A673 (cell line): ENCODE data around the gene MPC1L. TPM values are rescaled to one million over a fixed set of nuclear protein-coding genes. Genes with fewer than 3 reads are reported as not detected.
"Not testable (repeated sequence)": the region's sequence is repeated elsewhere in the genome, so short reads cannot be mapped to it uniquely, and the experiment has no call there.

ENCODE experiments used
- BruUV-seq: library from RNA; stranded (reverse); fragments of 400-500 nt; replicated peaks from 2 replicates; lab custom pipeline; 2021; lab: Mats Ljungman, UMichigan
- CTCF ChIA-PET: fragments of 300-600 bp; sonication (Branson Sonifier 250); formaldehyde crosslinking; loops from one replicate; lab custom pipeline; 2022; ENCODE audit warnings: antibody characterized with exemption; lab: Charles Lee
- POLR2A ChIA-PET: fragments of 300-600 bp; sonication (Branson Sonifier 250); formaldehyde crosslinking; loops from one replicate; lab custom pipeline; 2022; ENCODE audit warnings: antibody characterized with exemption; ENCODE audit not compliant: low non-redundant PET; lab: Charles Lee
- DNase-seq: peaks from one replicate; pipeline ENCODE4 v3.0.0-alpha.2; 2015; ENCODE audit warnings: low spot score
- H3K27ac ChIP-seq: fragments of 200-600 bp; sonication (generic); 2 replicates; pipeline ENCODE4 v1.5.1; 2016; ENCODE audit warnings: mixed run types, low read depth, mild to moderate bottlenecking, mixed read lengths, antibody characterized with exemption, low read length; ENCODE audit not compliant: poor library complexity, severe bottlenecking
- H3K27me3 ChIP-seq: fragments of 200-600 bp; sonication (generic); replicated peaks from 2 replicates; pipeline ENCODE4 v1.6.1; 2017; ENCODE audit warnings: mixed run types, low read depth, mild to moderate bottlenecking, mixed read lengths, antibody characterized with exemption, low read length; ENCODE audit not compliant: insufficient read depth, poor library complexity
- H3K36me3 ChIP-seq: fragments of 200-600 bp; sonication (generic); 2 replicates; pipeline ENCODE4 v1.6.1; 2016; ENCODE audit warnings: mixed run types, mild to moderate bottlenecking, mixed read lengths, antibody characterized with exemption, low read length; ENCODE audit not compliant: insufficient read depth, poor library complexity, severe bottlenecking
- H3K4me1 ChIP-seq: fragments of 200-600 bp; sonication (generic); 2 replicates; pipeline ENCODE4 v1.6.1; 2017; ENCODE audit warnings: mixed run types, mild to moderate bottlenecking, mixed read lengths, antibody characterized with exemption, low read length; ENCODE audit not compliant: insufficient read depth, poor library complexity, severe bottlenecking
- H3K4me3 ChIP-seq: fragments of 200-600 bp; sonication (generic); 2 replicates; pipeline ENCODE4 v1.5.1; 2016; ENCODE audit warnings: low read depth, mixed run types, mild to moderate bottlenecking, mixed read lengths, low read length; ENCODE audit not compliant: poor library complexity, severe bottlenecking
- H3K9me3 ChIP-seq: fragments of 200-600 bp; sonication (generic); 2 replicates; pipeline ENCODE4 v1.6.1; 2016; ENCODE audit warnings: mixed run types, low read depth, mild to moderate bottlenecking, mixed read lengths, antibody characterized with exemption, low read length; ENCODE audit not compliant: poor library complexity, severe bottlenecking
- EZH2 ChIP-seq: fragments of 200-600 bp; sonication (generic); IDR thresholded peaks from 2 replicates; pipeline ENCODE4 v1.6.1; 2017; ENCODE audit warnings: borderline replicate concordance, low read depth, mild to moderate bottlenecking, mixed read lengths, antibody characterized with exemption, low read length; ENCODE audit not compliant: poor library complexity, severe bottlenecking
- intact Hi-C: fragments of 100-400 bp; cut with micrococcal nuclease; formaldehyde crosslinking; loops from one replicate; pipeline ENCODE4 v1.10.0; 2022; ENCODE audit not compliant: unreplicated experiment
- total RNA-seq: library from RNA; stranded (reverse); gene quantifications from 2 replicates; pipeline ENCODE4 v1.2.3, GENCODE V29; 2021
- TF ChIP-seq, protein P1 (sequence below): fragments of 300-800, 200-600 bp; sonication (generic); conservative IDR thresholded peaks from 2 replicates; pipeline ENCODE4 v1.5.1; 2017; ENCODE audit warnings: low read depth, mild to moderate bottlenecking, antibody characterized with exemption, low read length, moderate library complexity, mixed read lengths

The MPC1L gene
- total RNA-seq, 1 experiment from 2014 or later = not detected

DNA sequence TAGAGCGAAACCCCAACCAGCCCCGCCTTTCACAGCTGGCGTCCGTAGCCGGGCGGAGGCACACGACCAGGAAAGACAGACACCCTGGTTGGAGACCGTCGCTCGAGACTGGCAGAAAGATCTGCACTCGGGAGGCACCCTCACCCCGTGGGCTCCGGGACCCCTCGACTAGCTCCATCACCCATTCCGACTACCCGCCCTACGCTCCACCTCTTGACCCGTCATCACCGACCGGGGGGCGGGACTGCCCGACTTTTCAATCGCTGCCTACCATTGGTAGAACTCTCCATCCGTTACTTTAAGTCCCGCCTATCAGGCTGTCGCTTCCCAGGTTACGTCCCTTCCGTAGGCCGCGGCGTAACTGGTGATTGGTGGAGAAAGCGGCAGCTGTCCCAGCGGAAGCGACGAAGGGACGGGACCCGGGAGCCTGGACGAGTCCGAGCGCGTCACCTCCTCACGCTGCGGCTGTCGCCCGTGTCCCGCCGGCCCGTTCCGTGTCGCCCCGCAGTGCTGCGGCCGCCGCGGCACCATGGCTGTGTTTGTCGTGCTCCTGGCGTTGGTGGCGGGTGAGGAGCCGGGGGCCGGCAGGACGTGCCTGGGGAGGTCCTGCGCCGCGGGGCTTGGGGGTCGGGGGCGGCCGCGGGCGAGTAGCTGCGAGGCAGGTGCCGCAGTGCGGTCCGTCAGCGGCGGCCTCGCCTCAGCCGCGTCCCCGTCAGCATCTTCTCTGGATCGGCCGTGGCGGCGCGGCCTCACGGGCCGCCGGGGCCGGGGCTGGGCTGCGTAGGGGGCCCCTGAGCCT lies 42.5 kb upstream of the MPC1L start, which contains the start of gene ATP6AP2:
Gene ATP6AP2, plus strand, starts transcription at position 434 of the 799 bp plus-strand sequence. Its CDS starts 96 bp downstream, at position 530.
- Histone ChIP-seq H3K36me3 (no peaks in the 10 kb centered on the region), H3K4me3 (peak within 1 kb of the TSS; percentile 74), H3K27ac (peak within 1 kb of the TSS; percentile 75), H3K9me3 (no peaks in the 10 kb centered on the region), H3K4me1 (no peaks in the 10 kb centered on the region), H3K27me3 (no peaks in the 10 kb centered on the region)
- peak; percentile 95 for DNase-seq
- ChIA-PET CTCF (no interaction called here), POLR2A (no interaction called here)
- BruUV-seq = no TSS peak
- intact Hi-C loops = no loop called here
- TF ChIP-seq EZH2 = no peak
- TF ChIP-seq, protein P1, sequence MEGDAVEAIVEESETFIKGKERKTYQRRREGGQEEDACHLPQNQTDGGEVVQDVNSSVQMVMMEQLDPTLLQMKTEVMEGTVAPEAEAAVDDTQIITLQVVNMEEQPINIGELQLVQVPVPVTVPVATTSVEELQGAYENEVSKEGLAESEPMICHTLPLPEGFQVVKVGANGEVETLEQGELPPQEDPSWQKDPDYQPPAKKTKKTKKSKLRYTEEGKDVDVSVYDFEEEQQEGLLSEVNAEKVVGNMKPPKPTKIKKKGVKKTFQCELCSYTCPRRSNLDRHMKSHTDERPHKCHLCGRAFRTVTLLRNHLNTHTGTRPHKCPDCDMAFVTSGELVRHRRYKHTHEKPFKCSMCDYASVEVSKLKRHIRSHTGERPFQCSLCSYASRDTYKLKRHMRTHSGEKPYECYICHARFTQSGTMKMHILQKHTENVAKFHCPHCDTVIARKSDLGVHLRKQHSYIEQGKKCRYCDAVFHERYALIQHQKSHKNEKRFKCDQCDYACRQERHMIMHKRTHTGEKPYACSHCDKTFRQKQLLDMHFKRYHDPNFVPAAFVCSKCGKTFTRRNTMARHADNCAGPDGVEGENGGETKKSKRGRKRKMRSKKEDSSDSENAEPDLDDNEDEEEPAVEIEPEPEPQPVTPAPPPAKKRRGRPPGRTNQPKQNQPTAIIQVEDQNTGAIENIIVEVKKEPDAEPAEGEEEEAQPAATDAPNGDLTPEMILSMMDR = no peak

DNA sequence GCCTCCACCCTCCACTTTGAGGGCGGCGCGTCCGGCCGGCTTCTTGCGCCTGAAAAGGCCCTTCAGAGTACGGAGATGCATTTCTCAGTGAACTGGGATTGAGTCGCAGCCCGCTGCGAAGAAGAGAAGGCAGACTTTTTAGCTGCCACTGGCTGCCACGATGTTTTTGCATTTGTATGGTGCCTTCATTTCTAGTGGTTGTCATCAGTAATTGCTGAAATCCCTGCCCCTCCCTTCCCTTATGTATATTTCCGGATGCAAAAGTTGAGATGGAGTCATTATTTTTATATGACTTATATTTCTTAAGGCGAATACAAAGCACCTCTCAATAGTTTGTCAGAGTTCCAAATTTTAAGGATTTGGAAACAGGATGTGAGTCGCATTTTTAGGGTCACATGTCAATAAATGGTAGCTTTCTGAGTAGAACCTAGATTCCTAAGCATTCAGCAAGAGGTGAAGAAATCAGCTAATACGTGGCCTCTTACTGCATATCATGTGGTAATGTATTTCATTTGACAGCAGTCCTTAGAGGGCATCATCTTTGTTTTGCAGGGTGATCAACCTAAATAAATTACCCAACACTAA lies 41.8 kb upstream of the MPC1L start:
- TSS peak; percentile 41 for BruUV-seq
- Histone ChIP-seq H3K27ac (peak overlapping the region; percentile 75), H3K9me3 (no peaks in the 10 kb centered on the region), H3K27me3 (no peaks in the 10 kb centered on the region), H3K4me1 (no peaks in the 10 kb centered on the region), H3K4me3 (peak overlapping the region; percentile 74), H3K36me3 (no peaks in the 10 kb centered on the region)
- DNase-seq = peak; percentile 14
- intact Hi-C loops = no loop called here
- POLR2A ChIA-PET = no interaction called here
- CTCF ChIA-PET = interaction anchor here (0.6 kb wide), 1 partner anchor 96 kb away, joined by 3 read pairs; no protein-coding TSS in a partner anchor
- no peak for TF ChIP-seq EZH2
- TF ChIP-seq, protein P1 = no peak

DNA sequence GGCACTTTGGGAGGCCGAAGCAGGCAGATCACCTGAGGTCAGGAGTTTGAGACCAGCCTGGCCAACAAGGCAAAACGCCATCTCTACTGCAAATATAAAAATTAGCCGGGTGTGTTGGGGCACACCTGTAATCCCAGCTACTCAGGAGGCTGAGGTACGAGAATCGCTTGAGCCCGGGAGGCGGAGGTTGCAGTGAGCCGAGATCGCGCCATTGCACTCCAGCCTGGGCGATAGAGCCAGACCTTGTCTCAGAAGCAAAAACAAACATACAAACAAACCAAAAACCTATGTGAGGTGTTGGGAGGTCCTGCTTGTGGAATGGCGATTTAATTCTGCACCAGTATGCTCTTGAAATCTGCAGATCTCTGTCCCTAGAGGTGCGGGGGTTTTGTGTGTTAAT lies 41.0 kb upstream of the MPC1L start:
- CTCF ChIA-PET = interaction anchor here (0.6 kb wide), 1 partner anchor 96 kb away, joined by 3 read pairs; no protein-coding TSS in a partner anchor
- intact Hi-C loops, H3K4me3 ChIP-seq, DNase-seq, H3K4me1 ChIP-seq, H3K36me3 ChIP-seq, POLR2A ChIA-PET, BruUV-seq, H3K27me3 ChIP-seq, H3K9me3 ChIP-seq, H3K27ac ChIP-seq: not testable (repeated sequence)
